Right atrium auricular region (tissue), 2 donors: Measurements from ENCODE around the gene GABBR2. TPM values are rescaled to one million over a fixed set of nuclear protein-coding genes. Genes with fewer than 3 reads are reported as not detected.

Experiments used
- DNase-seq: peaks from one replicate; pipeline ENCODE4 v3.0.0-alpha.2; 2019; ENCODE audit warnings: low spot score
- H3K27ac ChIP-seq, 2 donors: fragments of 200-600 bp; sonication (generic); 1 replicate in 1 of 2; 2 replicates in 1 of 2; pipeline ENCODE4 v1.5.1; 2016 to 2019
- H3K27me3 ChIP-seq, 2 donors: fragments of 200-600 bp; sonication (generic); one replicate each; pipeline versions ENCODE4 v1.5.1 to v1.6.0; 2017 to 2019
- H3K36me3 ChIP-seq: fragments of 200-600 bp; sonication (generic); one replicate; pipeline ENCODE4 v1.5.1; 2016
- H3K4me1 ChIP-seq, 2 donors: fragments of 200-600 bp; sonication (generic); one replicate each; pipeline versions ENCODE4 v1.5.1 to v1.6.0; 2017 to 2019
- H3K4me3 ChIP-seq, 2 donors: fragments of 200-600 bp; sonication (generic); 1 replicate in 1 of 2; 2 replicates in 1 of 2; pipeline ENCODE4 v1.5.1; 2017 to 2019; ENCODE audit warnings: mild to moderate bottlenecking in 1 of 2, moderate library complexity in 1 of 2
- H3K9me3 ChIP-seq, 2 donors: fragments of 200-600 bp; sonication (generic); one replicate each; pipeline ENCODE4 v1.5.1; 2019
- CTCF ChIP-seq, 2 donors: fragments of 200-600 bp; sonication (generic); IDR thresholded peaks; one replicate each; pipeline ENCODE4 v1.5.1; 2019; ENCODE audit warnings: antibody characterized with exemption in 2 of 2
- total RNA-seq, 2 donors: library from RNA; depleted of rRNA; stranded (reverse); fragments of >200 nt; gene quantifications; one replicate each; pipeline ENCODE4 v1.1.0, GENCODE V29; 2016

The GABBR2 gene
- total RNA-seq, 2 donors from 2014 or later: 0.22 TPM; not detected in 1

DNA sequence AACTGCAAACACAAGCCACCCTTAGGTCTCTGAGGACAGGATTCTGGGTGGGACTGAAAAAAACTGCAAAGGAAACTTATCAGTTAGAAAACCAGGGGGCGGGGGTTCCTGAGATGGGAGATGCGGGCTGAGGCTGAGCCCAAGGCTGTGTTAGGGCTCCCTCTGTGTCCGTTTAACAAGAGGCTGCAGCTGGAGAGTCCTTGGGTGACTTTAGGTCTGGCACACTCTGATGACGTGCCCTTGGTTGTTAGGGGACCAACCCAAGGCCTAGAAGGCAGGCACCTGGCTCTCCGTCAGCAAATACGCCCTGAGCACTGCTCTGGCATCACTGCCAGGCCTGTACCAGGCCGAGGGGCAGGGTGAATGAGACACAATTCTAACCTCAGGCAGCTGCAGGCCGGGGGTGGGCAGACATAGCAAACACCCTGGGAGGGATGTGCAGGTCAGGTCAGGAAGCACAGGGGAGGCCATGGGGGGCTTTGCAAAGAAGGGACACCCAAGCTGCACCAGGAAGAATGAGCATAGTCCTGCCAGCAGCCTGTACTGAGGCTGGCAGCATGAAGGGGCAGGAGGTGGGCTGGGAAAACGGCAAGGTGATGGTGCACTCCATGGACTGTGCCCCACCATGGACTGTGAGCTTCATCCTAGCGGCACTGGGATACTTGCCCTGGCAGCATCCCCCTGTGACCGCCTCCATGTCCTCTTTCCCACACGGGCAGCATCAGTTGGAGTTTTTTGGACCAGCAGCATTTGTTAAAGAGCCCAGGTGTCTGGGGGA lies 137.9 kb downstream of the GABBR2 start:
- peak; percentile 28 for DNase-seq
- H3K27ac ChIP-seq: no peak overlapping the region
- no peaks in the 10 kb centered on the region for H3K36me3 ChIP-seq
- H3K27me3 ChIP-seq: no peaks in the 10 kb centered on the region
- TF ChIP-seq CTCF (IDR thresholded peaks at IDR 0.05): no peak
- no peaks in the 10 kb centered on the region for H3K4me1 ChIP-seq
- H3K4me3 ChIP-seq: no peak overlapping the region
- H3K9me3 ChIP-seq: no peaks in the 10 kb centered on the region

DNA sequence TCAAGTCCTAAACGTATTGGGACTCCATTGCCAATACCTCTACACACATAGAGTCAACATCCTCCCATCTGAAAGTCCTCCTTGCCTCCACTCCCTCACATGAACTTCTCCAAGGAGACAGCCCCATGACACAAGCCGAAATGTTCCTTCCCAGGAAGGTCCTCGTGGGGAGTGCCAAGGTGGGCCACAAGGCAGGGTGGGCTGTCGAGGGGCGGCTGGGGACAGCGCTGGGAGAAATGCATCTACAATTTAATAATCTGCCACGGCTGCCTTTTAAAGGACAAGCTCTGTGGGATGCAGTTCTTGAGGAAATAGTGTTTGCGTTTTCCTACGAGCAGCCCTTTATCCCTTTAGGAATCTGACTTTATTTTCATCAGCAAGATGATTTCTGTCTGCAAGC lies 138.7 kb downstream of the GABBR2 start:
- TF ChIP-seq CTCF (IDR thresholded peaks at IDR 0.05): no peak
- peak; percentile 32 for DNase-seq
- no peaks in the 10 kb centered on the region for H3K36me3 ChIP-seq
- H3K27me3 ChIP-seq: no peaks in the 10 kb centered on the region
- no peak overlapping the region for H3K27ac ChIP-seq
- H3K4me1 ChIP-seq: no peaks in the 10 kb centered on the region
- H3K4me3 ChIP-seq: no peak overlapping the region
- H3K9me3 ChIP-seq: no peaks in the 10 kb centered on the region

DNA sequence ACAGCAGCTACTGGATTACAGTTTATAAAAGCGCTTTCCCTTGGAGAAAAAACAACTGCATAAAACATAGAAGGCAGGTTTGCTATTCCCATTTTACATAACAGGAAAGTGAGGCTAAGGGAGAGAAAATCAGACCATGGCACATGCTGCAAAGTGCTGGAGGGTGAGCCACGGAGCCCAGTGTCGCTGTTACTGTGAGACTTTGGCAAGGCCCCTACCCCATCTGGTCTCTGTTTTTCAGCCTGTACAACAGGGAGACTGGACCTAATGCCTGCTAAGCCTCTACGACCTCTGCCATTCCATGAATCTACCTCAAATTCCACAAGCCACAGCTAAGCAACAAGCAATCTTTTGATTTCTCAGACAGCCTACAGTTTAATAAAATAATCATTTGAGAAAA lies 139.2 kb downstream of the GABBR2 start:
- Histone ChIP-seq H3K27ac (no peak overlapping the region), H3K4me3 (no peak overlapping the region), H3K27me3 (no peaks in the 10 kb centered on the region), H3K4me1 (no peaks in the 10 kb centered on the region), H3K9me3 (no peaks in the 10 kb centered on the region), H3K36me3 (no peaks in the 10 kb centered on the region)
- DNase-seq: no peak
- TF ChIP-seq CTCF (IDR thresholded peaks at IDR 0.05): no peak

- Histone ChIP-seq H3K27ac (no peak overlapping the region), H3K9me3 (no peaks in the 10 kb centered on the region), H3K4me3 (no peak overlapping the region), H3K27me3 (no peaks in the 10 kb centered on the region), H3K36me3 (no peaks in the 10 kb centered on the region), H3K4me1 (no peaks in the 10 kb centered on the region)
- peak; percentile 5 for DNase-seq
- no peak for TF ChIP-seq CTCF (IDR thresholded peaks at IDR 0.05)
Observed at GRCh38 chr9:98568909-98569469, 139.7 kb downstream of the GABBR2 start.

DNA sequence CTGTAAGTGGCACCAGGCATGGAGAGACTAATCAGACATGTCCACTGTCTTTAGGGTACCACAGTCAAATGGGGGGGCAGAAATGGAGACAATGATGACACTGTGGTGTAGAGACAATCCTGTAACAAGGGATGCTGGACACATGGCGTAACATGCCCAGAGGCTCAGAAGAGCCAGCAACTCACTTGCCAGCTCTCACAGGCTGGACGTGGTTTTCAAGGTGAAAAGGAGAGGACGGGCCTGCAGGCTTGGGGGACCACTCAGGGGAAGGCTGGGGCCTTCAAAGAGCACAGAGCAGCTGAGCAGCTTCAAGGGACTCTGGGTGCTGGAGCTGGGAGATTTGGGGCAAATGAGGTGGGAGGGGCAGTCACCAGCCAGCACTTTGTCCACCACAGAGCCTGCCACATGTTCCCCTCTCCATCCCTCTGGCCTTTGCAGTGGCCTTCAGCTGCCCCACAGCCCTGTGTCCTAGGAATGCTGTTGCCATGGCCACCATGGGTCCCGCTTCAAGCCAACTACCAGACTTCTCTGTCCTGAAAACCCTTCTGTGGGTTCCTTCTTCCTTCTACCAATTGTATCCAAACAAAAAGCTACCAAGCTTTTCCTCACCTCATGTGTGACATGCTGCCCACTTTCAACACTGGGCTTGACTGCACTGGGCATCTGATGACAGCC lies 140.4 kb downstream of the GABBR2 start:
- Histone ChIP-seq H3K27me3 (no peaks in the 10 kb centered on the region), H3K36me3 (no peaks in the 10 kb centered on the region), H3K4me1 (no peaks in the 10 kb centered on the region), H3K27ac (no peak overlapping the region), H3K4me3 (no peak overlapping the region), H3K9me3 (no peaks in the 10 kb centered on the region)
- peak; percentile 34 for DNase-seq
- TF ChIP-seq CTCF (IDR thresholded peaks at IDR 0.05): no peak
